Ecto neural progenitor cell (in vitro differentiated cells): ENCODE measurements around the gene GRIN2C.
"Not testable (repeated sequence)": the region's sequence is repeated elsewhere in the genome, so short reads cannot be mapped to it uniquely, and the experiment has no call there.

Experiments used
- DNase-seq: peaks from one replicate; pipeline ENCODE4 v3.0.0-alpha.2; 2018; ENCODE audit warnings: low spot score

GRIN2C gene

DNA sequence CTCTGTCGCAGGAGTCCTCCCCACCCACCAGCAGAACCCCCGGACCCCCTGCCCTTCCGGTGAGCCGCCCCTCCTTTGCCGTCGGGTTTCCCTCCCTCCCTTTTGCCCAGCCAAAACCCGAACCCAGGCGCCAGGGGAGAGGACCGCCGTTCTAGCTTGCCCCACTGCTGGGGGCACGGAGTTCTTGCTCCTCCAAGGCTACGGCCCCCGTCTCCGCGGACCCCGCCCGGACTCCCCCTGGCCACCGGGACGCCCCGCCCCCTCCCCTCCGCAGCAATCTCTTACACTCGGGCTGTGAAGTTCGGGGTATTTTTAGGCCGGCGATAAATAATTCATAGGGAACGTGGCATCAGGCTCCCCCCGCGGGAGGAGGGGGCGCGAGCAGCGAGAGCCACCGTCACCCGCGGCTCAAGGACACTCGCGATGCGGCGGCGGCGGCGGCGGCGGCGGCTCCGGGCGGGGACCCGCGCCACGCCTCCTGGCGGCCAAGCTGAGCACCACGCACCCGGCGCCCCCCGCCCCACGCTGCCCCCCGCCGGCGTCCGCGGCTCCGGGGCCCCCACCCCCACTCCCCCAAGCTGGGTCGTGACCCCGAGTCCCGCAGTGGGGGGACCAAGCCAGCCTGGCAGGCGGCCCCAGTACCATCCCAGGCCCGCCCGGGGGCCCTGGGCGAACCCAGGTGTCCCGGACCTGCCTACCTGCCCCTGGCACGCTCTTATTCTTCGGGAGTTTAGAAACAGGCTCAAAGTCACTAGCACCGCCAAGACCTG, at the start of gene GRIN2C:
GRIN2C (minus strand) TSS at position 427 of the 770 bp plus-strand sequence. CDS start 4,793 bp downstream, outside the sequence.
- peak; percentile 73 for DNase-seq

DNA sequence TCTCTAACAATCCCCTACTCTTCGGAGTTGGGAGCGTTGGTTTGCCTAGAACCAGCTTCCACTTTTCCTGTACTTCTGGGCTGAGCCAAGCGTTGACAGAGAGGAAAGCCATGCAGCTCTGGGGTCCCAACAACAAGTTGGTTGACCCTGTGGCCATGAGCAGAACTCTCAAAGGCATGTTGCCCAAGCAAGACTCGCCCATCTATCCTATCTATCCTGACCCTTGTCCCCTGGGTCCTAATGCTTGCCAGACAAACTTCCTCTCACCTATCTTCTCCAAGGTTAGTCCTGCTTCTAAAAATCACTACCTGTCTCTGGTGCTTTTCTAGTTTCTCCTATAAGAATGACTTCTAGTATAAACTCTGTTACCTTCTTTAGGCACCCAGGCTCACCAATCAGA, 49.4 kb upstream of the GRIN2C start:
- DNase-seq = not testable (repeated sequence)

GRCh38 chr17:74907012-74907411, 47.3 kb upstream of the GRIN2C start:
- DNase-seq = no peak

GRCh38 chr17:74906214-74906793, 46.6 kb upstream of the GRIN2C start:
- not testable (repeated sequence) for DNase-seq

DNA sequence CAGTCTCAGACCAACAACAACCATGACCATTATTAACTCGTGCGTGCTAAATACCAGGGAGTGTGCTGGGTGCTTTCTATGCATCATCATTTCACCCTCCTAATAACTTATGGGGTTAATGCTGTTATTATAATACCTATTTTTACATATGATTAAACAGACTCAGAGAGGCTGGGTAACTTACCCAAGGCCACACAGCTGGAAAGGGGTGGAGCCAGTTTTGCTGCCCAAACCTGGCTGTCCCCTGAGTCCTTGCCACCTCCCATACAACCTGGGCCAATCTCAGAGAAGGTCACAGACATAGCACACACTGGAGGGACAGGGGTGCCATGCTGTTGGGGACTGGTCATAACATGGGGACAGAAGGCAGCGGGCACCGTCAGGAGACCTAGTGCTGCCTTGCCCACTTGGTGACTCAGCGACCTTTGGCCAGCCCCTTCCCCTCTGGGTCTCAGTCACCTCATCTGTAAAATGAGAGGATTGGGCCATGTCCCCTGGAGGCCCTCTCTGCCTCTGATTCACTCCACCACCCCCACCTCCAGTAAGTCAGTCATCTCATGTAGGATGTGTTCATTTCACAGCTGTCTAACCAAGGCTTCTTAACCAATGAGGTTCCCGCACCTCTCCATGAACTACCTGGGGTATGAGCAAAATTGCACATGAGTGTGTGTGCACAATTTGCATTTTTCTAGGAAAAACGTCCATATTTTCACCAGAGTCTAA, 45.2 kb upstream of the GRIN2C start:
- no peak for DNase-seq

GRCh38 chr17:74903671-74904070, 44.0 kb upstream of the GRIN2C start:
- no peak for DNase-seq

DNA sequence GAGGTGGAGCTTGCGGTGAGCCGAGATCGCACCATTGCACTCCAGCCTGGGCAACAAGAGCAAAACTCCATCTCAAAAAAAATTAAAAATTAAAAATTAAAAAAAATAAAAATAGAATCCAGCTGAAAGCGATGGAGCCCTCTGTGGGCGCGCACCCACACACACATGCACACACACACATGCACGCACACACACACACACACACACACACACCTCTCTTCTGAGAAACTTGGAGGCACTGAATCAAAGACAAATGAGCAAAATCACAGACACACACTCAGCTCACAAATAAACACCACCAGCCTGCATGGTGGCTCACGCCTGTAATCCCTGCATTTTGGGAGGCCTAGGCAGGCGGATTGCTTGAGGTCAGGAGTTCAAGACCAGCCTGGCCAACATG, 43.3 kb upstream of the GRIN2C start:
- no peak for DNase-seq

DNA sequence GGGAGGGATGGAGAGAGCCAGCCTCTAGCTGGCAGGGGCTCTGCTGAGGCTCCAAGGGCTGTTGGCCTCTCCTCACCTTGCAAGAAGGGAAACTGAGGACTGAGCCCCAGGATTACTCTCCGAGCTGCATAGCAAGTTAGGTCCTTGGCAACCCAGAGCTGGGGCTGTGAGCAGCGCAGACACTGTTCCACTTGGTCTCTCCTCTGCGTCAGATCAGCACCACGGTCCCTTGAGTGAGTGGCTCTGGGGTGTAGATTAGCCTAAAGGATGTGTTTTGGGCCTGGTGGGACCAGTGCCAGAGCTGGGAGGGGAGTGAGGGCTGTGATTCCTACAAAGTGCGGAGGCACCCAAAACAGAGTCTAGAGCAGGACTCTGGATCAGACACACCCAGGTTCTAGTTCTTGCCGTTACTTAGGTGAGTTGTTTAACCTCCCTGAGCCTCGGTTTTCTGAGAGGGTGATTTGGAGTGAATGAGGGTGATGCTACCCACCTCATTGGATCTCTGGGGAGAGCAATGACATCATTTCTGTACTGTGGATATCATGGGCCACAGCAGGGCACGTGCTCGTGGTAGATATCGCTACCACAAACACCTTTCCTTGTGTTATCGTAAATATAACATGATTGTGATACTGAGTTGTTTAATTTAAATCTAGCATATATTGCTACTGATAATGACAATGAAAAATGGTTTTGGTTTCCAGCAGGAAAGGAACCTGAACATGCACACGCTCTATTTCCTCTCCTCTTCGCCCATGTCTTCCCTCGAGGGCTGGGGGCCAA, 41.9 kb upstream of the GRIN2C start:
- peak; percentile 45 for DNase-seq

DNA sequence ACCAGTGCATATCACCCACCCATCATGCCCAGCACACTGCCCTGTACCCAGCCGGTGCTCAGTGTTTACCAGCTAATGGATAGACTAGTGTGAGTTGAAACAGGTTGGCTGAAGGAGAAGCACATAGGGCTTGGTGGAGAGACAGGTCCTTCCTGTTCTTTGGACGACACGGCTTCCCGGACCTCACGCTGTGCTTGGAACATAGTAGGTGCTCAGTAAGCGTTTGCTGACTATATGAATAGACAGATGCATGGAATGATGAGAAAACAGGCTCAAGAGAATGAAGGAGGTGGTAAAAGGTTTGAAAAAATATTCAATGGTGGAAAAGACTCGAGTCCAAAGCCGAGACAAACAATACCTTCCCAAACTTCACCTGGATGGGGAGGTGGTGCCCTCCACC, 40.5 kb upstream of the GRIN2C start:
- no peak for DNase-seq

GRCh38 chr17:74898376-74898946, 38.8 kb upstream of the GRIN2C start:
- DNase-seq = no peak

GRCh38 chr17:74893936-74894671, 34.4 kb upstream of the GRIN2C start:
- no peak for DNase-seq

GRCh38 chr17:74892974-74893911, 33.6 kb upstream of the GRIN2C start, which contains the start of gene FADS6:
Gene FADS6, minus strand, starts transcription at chr17:74893633. Its CDS starts 38 bp downstream, at chr17:74893595.
- no peak for DNase-seq

DNA sequence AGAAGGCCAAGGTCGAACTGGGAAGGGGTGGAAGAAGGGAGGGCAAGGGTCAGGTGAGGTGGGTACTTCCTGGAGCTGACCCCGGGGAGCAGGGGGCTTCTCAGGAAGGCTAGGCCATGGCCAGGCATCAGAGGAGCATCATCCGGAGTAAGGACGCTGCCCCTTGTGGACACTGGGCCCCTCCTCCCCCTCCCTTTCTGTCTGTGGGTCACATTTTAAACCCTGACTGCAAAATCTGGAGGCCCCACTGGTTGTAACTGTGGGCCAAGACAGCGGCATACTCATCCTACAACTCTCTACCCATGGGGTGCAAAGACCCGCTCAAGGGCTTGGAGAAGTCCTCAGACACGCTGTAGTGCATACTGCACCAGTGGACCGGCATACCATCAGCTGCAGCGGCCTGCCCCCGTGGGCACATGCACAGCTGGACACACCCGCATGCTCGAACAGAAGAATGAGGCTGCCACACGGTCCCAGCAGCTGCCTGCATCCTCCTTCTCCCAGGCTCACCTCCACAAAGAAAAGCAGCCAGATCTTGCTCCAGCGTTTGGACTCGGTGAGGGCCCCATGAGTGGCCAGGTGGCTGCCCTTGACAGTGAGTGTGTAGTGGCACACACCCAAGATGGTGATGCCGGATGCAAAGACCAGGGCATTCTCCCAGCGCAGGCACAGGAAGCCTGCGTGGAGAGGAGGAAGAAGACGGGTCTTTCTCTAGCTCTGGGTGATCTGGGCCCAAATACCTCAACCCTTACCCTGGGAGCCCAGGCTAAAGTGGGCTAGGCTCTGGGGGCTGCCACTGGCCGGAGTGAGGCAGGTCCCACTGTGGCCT, 32.5 kb upstream of the GRIN2C start:
- DNase-seq = no peak

GRCh38 chr17:74890554-74890953, 30.9 kb upstream of the GRIN2C start:
- no peak for DNase-seq

GRCh38 chr17:74888469-74888868, 28.8 kb upstream of the GRIN2C start:
- peak; percentile 55 for DNase-seq

DNA sequence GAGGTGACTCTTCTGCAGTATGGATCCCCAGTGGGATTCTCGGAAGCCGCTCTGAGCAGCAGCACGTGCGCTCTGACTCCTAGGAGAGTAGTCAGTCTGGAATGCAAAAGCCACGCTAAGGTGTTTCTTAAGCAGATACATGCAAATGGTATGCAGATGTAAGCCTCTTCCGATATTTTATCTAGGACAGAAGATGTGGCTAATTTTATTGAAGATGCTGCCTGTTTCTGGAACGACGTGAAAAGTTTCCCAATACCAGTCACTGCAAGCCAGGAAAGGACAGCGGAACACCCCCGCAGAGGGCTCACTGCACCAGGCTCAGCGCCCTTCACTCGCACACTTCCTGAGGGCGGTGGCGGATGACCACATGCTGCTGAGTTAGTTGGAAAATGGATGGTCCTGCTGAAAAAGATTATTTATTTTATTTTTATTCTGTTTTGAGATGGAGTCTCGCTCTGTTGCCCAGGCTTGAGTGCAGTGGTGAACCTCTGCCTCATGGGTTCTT, 23.6 kb upstream of the GRIN2C start:
- DNase-seq = no peak

- DNase-seq = no peak
Measured at GRCh38 chr17:74882517-74883240, 23.0 kb upstream of the GRIN2C start.

DNA sequence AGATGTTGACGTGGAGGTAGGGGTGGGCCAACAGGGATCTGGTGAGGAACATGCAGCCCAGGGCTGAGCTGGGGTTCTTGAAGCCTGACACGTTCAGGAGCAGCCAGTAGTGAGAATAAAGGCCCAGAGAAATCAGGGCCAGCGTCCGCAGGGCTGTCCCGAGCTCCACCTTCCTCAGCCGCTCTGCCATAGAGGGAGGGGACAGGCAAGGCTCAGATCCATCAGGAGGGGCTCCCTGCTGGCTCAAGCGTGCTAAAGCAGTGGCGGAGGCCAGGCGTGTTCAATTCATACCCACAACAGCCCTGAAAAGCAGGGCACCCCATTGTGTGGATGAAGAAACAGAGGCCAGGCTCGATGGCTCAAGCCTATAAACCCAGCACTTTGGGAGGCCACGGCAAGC, 21.4 kb upstream of the GRIN2C start:
- no peak for DNase-seq
